Spleen (tissue), 7 donors: ENCODE measurements around the gene KRTAP10-8.

ENCODE experiments used
- POLR2A ChIP-seq, 3 donors: fragments of 450-650 bp; IDR thresholded peaks; one replicate each; pipeline ENCODE4 v1.5.1; 2017; ENCODE audit warnings: antibody characterized with exemption in 3 of 3, mild to moderate bottlenecking in 1 of 3
- POLR2AphosphoS5 ChIP-seq, 3 donors: sonication (generic); formaldehyde crosslinking; IDR thresholded peaks; one replicate each; pipeline ENCODE4 v1.5.1; 2017; ENCODE audit warnings: antibody characterized with exemption in 3 of 3
- TF ChIP-seq, protein P1 (sequence below), 11 experiments: fragments of 200-600 bp in 7 of 11; fragments of 450-650 bp in 4 of 11; sonication (generic) in 4 of 11; IDR thresholded peaks in 8 of 11; conservative IDR thresholded peaks in 3 of 11; 1 replicate in 7 of 11; 2 replicates in 4 of 11; pipeline versions ENCODE4 v1.4.0 to v1.8.0; 2016 to 2021; ENCODE audit warnings: antibody characterized with exemption in 11 of 11, inconsistent platforms in 4 of 11, mild to moderate bottlenecking in 1 of 11
- donor health status: DM: no; HTN: no; CAD: no; lungs with moderate emphysema.
- donor health status: DM: no; HTN: no; CAD: no.
- donor health status: DM: no; HTN: no; CAD: no.

- TF ChIP-seq POLR2AphosphoS5 (IDR thresholded peaks at IDR 0.05) = no peak
- TF ChIP-seq POLR2A (IDR thresholded peaks at IDR 0.05) = no peak
- TF ChIP-seq, protein P1, sequence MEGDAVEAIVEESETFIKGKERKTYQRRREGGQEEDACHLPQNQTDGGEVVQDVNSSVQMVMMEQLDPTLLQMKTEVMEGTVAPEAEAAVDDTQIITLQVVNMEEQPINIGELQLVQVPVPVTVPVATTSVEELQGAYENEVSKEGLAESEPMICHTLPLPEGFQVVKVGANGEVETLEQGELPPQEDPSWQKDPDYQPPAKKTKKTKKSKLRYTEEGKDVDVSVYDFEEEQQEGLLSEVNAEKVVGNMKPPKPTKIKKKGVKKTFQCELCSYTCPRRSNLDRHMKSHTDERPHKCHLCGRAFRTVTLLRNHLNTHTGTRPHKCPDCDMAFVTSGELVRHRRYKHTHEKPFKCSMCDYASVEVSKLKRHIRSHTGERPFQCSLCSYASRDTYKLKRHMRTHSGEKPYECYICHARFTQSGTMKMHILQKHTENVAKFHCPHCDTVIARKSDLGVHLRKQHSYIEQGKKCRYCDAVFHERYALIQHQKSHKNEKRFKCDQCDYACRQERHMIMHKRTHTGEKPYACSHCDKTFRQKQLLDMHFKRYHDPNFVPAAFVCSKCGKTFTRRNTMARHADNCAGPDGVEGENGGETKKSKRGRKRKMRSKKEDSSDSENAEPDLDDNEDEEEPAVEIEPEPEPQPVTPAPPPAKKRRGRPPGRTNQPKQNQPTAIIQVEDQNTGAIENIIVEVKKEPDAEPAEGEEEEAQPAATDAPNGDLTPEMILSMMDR (IDR thresholded peaks at IDR 0.05 in 8 of 11, conservative IDR thresholded peaks at IDR 0.05 in 3 of 11) = no peak
These were observed 36.9 kb downstream of the KRTAP10-8 start for GRCh38 chr21:44648557-44649311.
